RWPE1 (cell line): ENCODE data around the gene TBCK.

ENCODE experiments used
- CTCF ChIA-PET: fragments of 350-600 bp; sonication (Branson Sonifier 250); formaldehyde crosslinking; extraction: SDS; loops from one replicate; lab custom pipeline; 2021; lab: Yijun Ruan, JAX
- POLR2A ChIA-PET: fragments of 400-600 bp; formaldehyde crosslinking; extraction: SDS; loops from one replicate; lab custom pipeline; 2020; ENCODE audit warnings: antibody characterized with exemption; ENCODE audit not compliant: low non-redundant PET; lab: Yijun Ruan, JAX
- DNase-seq: peaks from one replicate; pipeline ENCODE4 v3.0.0; 2012; ENCODE audit warnings: low spot score
- H3K27ac ChIP-seq: fragments of 450-650 bp; 2 replicates; pipeline ENCODE4 v1.5.1; 2017
- TF ChIP-seq, protein P1 (sequence below): fragments of 450-650 bp; conservative IDR thresholded peaks from 2 replicates; pipeline ENCODE4 v1.5.1; 2017; ENCODE audit warnings: low read depth, mild to moderate bottlenecking

The TBCK gene

DNA sequence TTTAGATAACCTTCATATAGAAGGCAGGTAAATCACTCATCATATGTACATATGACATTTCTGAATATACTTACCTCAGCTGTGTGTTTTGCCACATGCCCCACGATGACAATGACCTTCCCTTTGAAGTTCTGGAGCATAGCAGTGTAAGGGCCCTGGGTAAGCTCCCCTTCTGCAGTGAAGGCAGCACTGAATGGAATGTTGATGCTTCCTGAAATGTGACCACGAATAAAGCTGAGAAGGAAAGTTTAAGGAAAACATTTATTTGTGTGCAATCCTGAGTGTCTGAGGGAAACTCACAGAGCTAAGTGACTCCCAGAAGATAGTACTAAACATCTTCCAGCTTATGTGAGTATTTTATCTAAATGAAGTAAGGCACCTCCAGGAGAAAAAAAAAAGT lies 220.6 kb downstream of the TBCK start:
- H3K27ac ChIP-seq: no peak overlapping the region
- CTCF ChIA-PET: interaction anchor here (0.7 kb wide), 1 partner anchor 166 kb away, joined by 3 read pairs; no protein-coding TSS in a partner anchor
- DNase-seq: no peak
- POLR2A ChIA-PET: no interaction called here
- TF ChIP-seq, protein P1, sequence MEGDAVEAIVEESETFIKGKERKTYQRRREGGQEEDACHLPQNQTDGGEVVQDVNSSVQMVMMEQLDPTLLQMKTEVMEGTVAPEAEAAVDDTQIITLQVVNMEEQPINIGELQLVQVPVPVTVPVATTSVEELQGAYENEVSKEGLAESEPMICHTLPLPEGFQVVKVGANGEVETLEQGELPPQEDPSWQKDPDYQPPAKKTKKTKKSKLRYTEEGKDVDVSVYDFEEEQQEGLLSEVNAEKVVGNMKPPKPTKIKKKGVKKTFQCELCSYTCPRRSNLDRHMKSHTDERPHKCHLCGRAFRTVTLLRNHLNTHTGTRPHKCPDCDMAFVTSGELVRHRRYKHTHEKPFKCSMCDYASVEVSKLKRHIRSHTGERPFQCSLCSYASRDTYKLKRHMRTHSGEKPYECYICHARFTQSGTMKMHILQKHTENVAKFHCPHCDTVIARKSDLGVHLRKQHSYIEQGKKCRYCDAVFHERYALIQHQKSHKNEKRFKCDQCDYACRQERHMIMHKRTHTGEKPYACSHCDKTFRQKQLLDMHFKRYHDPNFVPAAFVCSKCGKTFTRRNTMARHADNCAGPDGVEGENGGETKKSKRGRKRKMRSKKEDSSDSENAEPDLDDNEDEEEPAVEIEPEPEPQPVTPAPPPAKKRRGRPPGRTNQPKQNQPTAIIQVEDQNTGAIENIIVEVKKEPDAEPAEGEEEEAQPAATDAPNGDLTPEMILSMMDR: no peak

DNA sequence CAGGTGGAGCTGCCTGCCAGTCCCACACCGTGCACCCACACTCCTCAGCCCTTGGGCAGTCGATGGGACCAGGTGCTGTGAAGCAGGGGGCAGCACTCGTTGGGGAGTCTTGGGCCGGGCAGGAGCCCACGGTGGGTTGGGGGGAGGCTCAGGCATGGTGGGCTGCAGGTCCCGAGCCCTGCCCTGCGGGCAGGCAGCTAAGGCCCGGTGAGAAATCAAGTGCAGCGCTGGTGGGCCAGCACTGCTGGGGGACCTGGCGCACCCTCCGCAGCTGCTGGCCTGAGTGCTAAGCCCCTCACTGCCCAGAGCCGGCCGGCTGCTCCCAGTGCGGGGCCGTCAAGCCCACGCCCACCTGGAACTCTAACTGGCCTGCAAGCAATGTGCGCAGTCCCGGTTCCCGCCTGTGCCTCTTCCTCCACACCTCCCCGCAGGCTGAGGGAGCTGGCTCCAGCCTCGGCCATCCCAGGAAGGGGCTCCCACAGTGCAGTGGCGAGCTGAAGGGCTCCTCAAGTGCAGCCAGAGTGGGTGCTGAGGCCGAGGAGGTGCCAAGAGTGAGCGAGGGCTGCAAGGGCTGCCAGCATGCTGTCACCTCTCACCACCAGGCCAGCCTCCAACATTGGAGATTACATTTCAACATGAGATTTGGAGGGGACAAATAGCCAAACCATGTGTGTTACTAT lies 223.5 kb downstream of the TBCK start:
- CTCF ChIA-PET: no interaction called here
- DNase-seq: no peak
- TF ChIP-seq, protein P1: no peak
- no peak overlapping the region for H3K27ac ChIP-seq
- POLR2A ChIA-PET: no interaction called here

GRCh38 chr4:106090826-106091225 lies 225.2 kb downstream of the TBCK start:
- POLR2A ChIA-PET: no interaction called here
- no peak for DNase-seq
- TF ChIP-seq, protein P1: no peak
- CTCF ChIA-PET: no interaction called here
- H3K27ac ChIP-seq: no peak overlapping the region

GRCh38 chr4:106083065-106083464 lies 232.9 kb downstream of the TBCK start:
- TF ChIP-seq, protein P1: no peak
- ChIA-PET POLR2A (no interaction called here), CTCF (no interaction called here)
- no peak overlapping the region for H3K27ac ChIP-seq
- no peak for DNase-seq

GRCh38 chr4:106080376-106080775 lies 235.6 kb downstream of the TBCK start:
- DNase-seq: no peak
- TF ChIP-seq, protein P1: no peak
- ChIA-PET POLR2A (no interaction called here), CTCF (no interaction called here)
- no peak overlapping the region for H3K27ac ChIP-seq

GRCh38 chr4:106079616-106080015 lies 236.4 kb downstream of the TBCK start:
- TF ChIP-seq, protein P1: no peak
- H3K27ac ChIP-seq: no peak overlapping the region
- no peak for DNase-seq
- ChIA-PET CTCF (no interaction called here), POLR2A (no interaction called here)
